GM12878 (cell line): ENCODE data around the gene SPSB3.

Source experiments
- CTCF ChIP-seq, 3 experiments: IDR thresholded peaks in 2 of 3; conservative IDR thresholded peaks in 1 of 3; 2 replicates each; pipeline ENCODE4 v1.5.1; 2011; ENCODE audit warnings: low read depth in 3 of 3, low read length in 3 of 3, mild to moderate bottlenecking in 3 of 3, control low read depth in 2 of 3, moderate library complexity in 2 of 3, inconsistent platforms in 1 of 3, mixed read lengths in 1 of 3; ENCODE audit not compliant: control insufficient read depth in 2 of 3, insufficient read depth in 1 of 3; ENCODE audit errors: extremely low read depth in 1 of 3
- EZH2 ChIP-seq: IDR thresholded peaks from 2 replicates; pipeline ENCODE4 v1.6.1; 2012; ENCODE audit warnings: low read depth, mild to moderate bottlenecking, control low read depth, inconsistent platforms, low read length, borderline replicate concordance; ENCODE audit not compliant: control insufficient read depth
- HDAC2 ChIP-seq: fragments of 200-600 bp; sonication (generic); IDR thresholded peaks from 2 replicates; pipeline ENCODE4 v1.6.1; 2017
- POLR2A ChIP-seq: IDR thresholded peaks from 2 replicates; pipeline ENCODE4 v1.6.1; 2011; ENCODE audit warnings: low read depth, mild to moderate bottlenecking, low read length
- POLR2AphosphoS5 ChIP-seq: IDR thresholded peaks from 2 replicates; pipeline ENCODE4 v1.6.1; 2011; ENCODE audit warnings: mild to moderate bottlenecking, low read length, inconsistent platforms
- RAD21 ChIP-seq: IDR thresholded peaks from 2 replicates; pipeline ENCODE4 v1.6.1; 2011; ENCODE audit warnings: mild to moderate bottlenecking, low read depth, low read length, moderate library complexity; ENCODE audit not compliant: insufficient read depth
- TAF1 ChIP-seq: IDR thresholded peaks from 2 replicates; pipeline ENCODE4 v1.6.1; 2011; ENCODE audit warnings: mild to moderate bottlenecking, low read depth, low read length, borderline replicate concordance
- TF ChIP-seq, protein P1 (sequence below): fragments of 450-650 bp; IDR thresholded peaks from 2 replicates; pipeline ENCODE4 v1.6.1; 2017; ENCODE audit warnings: mild to moderate bottlenecking, moderate library complexity

DNA sequence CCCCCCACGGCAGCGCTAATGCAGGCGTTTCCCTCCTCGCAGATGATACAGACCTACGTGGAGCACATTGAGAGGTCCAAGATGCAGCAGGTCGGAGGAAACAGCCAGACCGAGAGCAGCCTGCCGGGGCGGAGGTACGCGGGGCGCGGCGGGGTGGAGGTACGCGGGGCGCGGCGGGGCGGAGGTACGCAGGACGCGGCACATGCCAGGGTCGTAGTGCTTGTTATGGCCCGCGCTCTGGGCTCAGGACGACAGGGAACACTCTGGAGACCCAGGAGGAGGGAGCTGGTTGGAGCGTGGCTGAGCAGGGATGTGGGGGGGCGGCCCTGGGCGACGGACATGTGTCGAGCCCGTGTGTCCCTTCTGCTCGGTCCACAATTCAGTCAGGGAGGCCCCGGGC is 52.9 kb downstream of the SPSB3 start:
- TF ChIP-seq CTCF (IDR thresholded peaks at IDR 0.05 in 2 of 3, conservative IDR thresholded peaks at IDR 0.05 in 1 of 3; ENCODE audit: control insufficient read depth in 2 of 3, extremely low read depth in 1 of 3, insufficient read depth in 1 of 3, low read depth in 3 of 3, low read length in 3 of 3) (no peak), HDAC2 (no peak), TAF1 (no peak), RAD21 (no peak), EZH2 (no peak), POLR2AphosphoS5 (no peak), POLR2A (no peak)
- TF ChIP-seq, protein P1, sequence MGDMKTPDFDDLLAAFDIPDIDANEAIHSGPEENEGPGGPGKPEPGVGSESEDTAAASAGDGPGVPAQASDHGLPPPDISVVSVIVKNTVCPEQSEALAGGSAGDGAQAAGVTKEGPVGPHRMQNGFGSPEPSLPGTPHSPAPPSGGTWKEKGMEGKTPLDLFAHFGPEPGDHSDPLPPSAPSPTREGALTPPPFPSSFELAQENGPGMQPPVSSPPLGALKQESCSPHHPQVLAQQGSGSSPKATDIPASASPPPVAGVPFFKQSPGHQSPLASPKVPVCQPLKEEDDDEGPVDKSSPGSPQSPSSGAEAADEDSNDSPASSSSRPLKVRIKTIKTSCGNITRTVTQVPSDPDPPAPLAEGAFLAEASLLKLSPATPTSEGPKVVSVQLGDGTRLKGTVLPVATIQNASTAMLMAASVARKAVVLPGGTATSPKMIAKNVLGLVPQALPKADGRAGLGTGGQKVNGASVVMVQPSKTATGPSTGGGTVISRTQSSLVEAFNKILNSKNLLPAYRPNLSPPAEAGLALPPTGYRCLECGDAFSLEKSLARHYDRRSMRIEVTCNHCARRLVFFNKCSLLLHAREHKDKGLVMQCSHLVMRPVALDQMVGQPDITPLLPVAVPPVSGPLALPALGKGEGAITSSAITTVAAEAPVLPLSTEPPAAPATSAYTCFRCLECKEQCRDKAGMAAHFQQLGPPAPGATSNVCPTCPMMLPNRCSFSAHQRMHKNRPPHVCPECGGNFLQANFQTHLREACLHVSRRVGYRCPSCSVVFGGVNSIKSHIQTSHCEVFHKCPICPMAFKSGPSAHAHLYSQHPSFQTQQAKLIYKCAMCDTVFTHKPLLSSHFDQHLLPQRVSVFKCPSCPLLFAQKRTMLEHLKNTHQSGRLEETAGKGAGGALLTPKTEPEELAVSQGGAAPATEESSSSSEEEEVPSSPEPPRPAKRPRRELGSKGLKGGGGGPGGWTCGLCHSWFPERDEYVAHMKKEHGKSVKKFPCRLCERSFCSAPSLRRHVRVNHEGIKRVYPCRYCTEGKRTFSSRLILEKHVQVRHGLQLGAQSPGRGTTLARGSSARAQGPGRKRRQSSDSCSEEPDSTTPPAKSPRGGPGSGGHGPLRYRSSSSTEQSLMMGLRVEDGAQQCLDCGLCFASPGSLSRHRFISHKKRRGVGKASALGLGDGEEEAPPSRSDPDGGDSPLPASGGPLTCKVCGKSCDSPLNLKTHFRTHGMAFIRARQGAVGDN, result no peak
